Stimulated activated CD8-positive, alpha-beta memory T cell treated with anti-CD3 and anti-CD28 coated beads, Interleukin-4, amount 100 ng/mL, for 1 hour (primary cell): Measurements from ENCODE around the gene SV2C.

ENCODE experiments used
- DNase-seq, 2 donors: peaks; one replicate each; pipeline ENCODE4 v3.0.0-alpha.2; 2020; ENCODE audit warnings: low read depth in 2 of 2, low spot score in 1 of 2

SV2C gene

GRCh38 chr5:76378355-76378754 lies 295.2 kb downstream of the SV2C start:
- no peak for DNase-seq

GRCh38 chr5:76379316-76379715 lies 296.1 kb downstream of the SV2C start:
- no peak for DNase-seq

- no peak for DNase-seq
Measured at GRCh38 chr5:76379855-76380254, 296.7 kb downstream of the SV2C start.

DNA sequence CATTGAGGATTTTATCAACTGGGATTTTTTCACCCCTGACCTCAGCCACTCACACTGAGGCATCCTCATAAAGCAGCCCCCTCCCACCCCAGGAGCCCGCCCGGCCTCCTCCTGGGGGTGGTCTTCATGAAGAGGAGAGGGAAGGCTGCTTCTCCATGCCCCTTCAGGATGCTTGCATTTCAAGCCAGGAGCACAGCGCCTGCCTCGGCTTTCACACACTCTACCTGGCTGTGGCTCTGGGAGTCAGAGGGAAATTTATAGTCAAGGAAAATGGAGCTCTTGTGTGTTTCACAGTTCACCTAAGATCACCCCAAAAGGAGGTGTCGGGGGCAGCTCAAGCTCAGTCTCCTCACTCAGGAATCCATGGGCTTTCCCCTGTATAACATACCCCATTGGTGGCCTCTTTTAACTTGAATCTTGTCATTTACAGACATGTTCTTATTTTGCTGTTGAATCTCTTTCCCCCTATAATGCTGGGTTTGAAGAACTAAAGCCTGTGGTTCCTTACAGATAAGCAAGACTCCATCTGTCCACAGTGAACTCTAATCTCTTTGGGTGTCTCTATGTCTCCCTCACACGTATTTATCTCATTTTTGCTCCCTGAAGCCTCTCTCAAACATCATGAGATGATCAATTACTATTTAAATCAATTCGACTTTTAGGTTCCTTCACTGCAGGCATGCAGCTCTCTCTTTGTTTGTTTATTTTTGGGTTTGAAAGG lies 297.3 kb downstream of the SV2C start:
- no peak for DNase-seq

GRCh38 chr5:76383126-76383832 lies 300.1 kb downstream of the SV2C start:
- no peak for DNase-seq

GRCh38 chr5:76384189-76384588 lies 301.0 kb downstream of the SV2C start:
- DNase-seq = no peak

DNA sequence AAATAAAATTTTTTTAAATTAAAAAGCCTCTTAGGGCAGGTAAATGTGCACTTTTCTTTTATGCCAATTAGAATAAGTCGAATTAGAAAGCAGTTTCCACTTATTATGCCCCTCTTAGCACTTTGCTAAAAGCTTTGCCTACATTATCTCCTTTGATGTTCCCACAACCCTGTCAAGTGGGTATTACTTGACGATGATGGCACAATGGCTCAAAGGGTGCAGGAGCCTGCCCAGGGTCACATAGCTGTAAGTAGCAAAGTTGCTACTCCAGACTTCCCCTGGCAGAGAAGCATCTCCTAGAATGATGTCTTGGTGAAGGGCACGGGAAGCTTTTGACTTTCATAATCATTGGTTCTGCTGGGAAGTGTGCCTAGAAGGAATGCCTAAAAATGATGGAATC lies 301.5 kb downstream of the SV2C start:
- DNase-seq = no peak

DNA sequence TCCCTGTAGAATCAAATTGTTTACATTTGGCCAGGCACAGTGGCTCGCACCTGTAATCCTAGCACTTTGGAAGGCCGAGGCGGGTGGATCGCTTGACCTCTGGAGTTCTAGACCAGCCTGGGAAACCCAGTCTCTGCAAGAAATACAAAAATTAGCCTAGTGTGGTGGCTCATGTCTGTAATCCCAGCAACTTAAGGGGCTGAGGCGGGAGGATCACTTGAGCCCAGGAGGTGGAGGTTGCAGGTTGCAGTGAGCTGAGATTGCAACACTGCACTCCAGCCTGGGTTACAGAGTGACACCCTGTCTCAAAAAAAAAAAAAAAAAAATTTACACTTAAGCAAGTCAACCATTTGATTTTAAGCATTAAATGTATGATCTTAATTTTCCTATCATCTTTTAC lies 302.4 kb downstream of the SV2C start:
- DNase-seq = no peak

DNA sequence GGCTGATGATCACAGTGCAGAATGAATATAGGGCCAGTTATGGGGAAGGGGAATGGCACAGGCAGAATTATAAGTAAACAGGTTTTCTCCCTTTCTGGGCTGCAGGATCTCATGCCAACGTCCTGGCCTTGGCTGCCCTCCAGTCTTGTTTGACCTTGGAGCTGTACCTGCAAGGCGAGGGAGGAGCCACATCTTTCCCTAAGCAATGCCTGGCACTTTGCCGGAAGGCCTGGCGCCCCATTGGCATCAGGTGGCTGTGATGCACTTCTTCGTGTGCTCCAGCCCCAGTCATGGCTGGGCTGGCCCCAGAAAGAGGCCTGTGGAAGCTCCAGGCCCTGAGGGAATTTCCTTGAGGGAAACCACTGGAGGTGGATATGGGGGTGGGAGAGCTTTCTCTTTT lies 303.2 kb downstream of the SV2C start:
- DNase-seq = no peak

- DNase-seq = no peak
Measured at GRCh38 chr5:76388236-76388635, 305.1 kb downstream of the SV2C start.

- DNase-seq = no peak
Measured at GRCh38 chr5:76388791-76389512, 305.8 kb downstream of the SV2C start.

DNA sequence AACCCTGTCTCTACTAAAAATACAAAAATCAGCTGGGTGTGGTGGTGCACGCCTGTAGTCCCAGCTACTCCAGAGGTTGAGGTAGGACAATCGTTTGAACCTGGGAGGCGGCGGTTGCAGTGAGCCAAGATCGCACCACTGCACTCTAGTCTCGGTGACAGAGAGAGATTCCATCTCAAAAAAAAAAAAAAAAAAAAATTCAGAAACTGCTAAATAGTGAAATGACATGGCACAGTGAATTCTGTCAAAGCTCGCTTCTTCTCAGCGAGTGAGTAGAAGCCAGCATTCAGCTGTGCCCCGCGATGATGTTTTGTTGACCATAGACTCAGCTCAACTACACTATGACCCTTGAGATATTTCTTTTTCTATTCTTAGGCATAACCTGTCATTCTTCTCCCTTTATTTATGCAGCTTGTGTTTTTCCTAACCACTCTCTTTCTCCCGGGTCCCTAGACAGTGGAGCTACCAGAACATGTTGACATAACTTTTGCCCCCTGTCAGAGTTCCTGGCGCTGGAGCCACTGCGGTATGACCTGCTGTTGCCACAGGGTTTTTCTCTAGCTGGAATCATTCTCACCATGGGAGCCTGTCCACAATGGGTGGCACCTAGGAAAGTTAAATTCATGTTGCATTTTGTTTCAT lies 306.5 kb downstream of the SV2C start:
- DNase-seq = no peak

DNA sequence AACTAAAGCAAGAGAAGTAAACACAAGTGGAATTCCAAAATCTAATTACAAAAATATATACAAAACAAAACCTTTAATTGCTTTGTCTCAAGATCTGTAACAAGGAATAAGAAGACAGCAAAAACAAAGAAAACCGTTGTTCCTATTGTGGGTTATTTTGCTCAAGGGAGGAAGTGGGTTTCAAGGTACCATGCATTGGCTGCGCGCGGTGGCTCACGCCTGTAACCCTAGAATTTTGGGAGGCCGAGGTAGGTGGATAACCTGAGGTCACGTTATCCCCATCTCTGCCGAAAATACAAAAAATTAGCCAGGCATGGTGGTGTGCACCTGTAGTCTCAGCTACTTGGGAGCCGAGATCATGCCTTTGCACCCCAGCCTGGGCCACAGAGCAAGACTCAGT lies 307.8 kb downstream of the SV2C start:
- DNase-seq = no peak

DNA sequence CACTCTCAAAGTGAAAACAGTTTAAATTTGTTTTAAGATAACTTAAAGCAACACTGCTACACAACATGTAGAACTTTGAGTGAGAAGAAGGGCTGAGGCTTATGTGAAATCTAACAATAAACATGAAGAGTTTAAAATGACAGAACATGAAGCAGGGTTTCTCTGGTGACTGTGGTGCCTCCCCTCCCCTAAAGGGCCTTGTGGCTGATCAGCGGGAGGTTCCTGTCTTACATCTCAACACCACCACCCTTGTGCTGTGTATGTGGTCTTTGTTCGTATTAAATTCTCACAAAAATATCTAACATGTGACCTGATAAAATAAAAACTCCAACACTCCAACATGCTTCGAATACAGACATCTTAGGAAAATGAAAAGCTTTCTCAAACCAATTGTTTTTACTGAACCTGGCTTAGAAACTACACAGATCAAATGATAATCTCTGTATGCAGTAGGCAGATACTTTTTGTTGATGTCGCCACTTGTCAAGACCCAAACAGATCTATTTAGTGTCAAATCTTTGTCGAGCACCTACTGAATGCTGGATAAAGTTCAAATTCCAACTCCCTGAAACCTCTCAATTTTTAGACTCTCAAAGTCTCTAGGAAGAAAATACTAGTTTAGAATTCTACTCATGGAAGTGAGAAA lies 310.0 kb downstream of the SV2C start:
- no peak for DNase-seq

DNA sequence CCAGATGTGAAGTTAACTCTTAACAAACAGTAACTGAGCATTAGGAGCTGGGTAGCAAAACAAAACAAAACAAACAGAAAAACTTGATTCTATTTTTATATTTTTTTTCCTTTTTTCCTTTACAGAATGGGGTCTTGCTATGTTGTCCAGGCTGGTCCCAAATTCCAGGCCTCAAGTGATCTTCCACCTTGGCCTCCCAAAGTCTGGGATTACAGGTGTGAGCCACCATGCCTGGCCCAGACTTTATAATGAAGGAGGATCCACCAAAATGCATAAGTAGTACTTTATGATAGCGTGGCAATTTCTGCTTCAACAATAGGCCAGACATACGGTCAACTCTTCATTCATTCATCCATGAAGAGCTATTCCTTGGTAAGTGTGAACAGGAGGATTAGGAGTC lies 314.0 kb downstream of the SV2C start:
- no peak for DNase-seq

- no peak for DNase-seq
Measured at GRCh38 chr5:76399268-76399667, 316.1 kb downstream of the SV2C start.

DNA sequence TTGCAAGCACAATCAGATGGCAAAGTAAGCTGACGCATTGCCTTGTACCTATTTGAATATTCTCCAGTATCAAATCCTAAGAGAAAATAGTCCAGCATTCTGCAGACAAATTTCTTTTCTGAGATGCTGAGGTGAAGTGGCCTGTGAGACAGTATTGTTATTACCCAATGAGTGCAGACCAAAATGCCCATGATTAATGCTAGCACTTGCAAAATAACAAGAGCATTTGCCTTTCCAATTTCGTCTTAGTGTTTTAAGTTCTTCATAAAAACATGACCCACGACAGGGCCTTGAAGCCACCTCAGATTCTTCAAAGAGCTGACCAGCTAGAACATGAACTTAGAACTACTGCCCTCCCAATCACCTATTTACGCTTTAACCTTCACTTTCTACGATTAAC lies 317.3 kb downstream of the SV2C start:
- no peak for DNase-seq

- no peak for DNase-seq
Measured at GRCh38 chr5:76401801-76402250, 318.6 kb downstream of the SV2C start.

- peak; percentile 46 to 61 for DNase-seq
Measured at GRCh38 chr5:76402251-76402885, 319.2 kb downstream of the SV2C start.

DNA sequence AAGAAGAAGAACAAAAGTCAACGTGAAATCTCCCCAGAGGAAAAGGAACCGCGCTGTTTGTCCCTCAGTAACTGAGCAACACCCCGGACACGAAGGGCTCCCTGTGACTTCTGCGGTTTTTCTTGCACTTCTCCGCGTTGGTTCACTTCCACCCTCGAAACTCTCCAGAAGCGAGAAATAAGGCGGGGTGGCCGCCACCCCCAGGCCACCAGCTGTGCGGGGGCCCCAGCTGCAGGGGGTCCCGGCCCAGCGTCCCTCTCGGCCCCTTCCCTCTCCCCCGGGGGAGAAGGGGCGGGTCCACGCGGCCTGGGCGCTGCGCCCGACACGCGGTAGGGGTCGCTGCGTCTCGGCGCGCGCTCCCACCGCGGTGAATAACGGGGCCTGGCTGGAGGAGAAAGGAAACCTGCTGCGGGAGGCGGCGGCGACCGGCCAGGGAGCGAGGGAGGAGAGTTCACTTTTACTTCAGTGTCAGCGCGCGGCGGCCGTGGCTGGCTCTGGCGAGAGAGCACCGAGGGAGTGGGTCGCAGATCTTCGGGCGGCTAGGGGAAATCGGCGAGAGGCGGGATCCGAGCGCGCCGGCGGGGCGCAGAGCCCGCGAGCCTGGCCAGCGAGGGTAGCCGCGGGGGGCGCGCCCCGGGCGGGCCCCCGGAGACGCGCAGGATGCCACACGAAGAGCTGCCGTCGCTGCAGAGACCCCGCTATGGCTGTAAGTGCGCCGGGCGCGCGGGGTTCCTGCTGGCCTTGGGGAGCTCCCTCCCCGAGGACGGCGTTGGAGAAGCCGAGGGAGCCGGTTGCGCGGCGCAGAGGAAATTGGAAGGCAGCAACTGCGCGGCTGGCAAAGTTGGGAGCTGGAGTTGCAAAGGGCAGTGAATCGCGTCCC lies 319.9 kb downstream of the SV2C start, which contains the start of gene IQGAP2:
Gene IQGAP2, plus strand, starts transcription at position 400 of the 880 bp plus-strand sequence. Its CDS starts 261 bp downstream, at position 661.
- DNase-seq = peak; percentile 54 to 60
